GM12878 (cell line): ENCODE measurements around the gene HLA-B.

ENCODE experiments used
- ATF3 ChIP-seq: IDR thresholded peaks from 2 replicates; pipeline ENCODE4 v1.6.1; 2011; ENCODE audit warnings: low read depth, mild to moderate bottlenecking, low read length, moderate library complexity, borderline replicate concordance; ENCODE audit errors: extremely low read depth
- CEBPZ ChIP-seq: fragments of 150-350 bp; IDR thresholded peaks from 2 replicates; pipeline ENCODE4 v1.6.1; 2016; ENCODE audit warnings: low read depth, low read length
- CTCF ChIP-seq, 3 experiments: IDR thresholded peaks in 2 of 3; conservative IDR thresholded peaks in 1 of 3; 2 replicates each; pipeline ENCODE4 v1.5.1; 2011; ENCODE audit warnings: low read depth in 3 of 3, low read length in 3 of 3, mild to moderate bottlenecking in 3 of 3, control low read depth in 2 of 3, moderate library complexity in 2 of 3, inconsistent platforms in 1 of 3, mixed read lengths in 1 of 3; ENCODE audit not compliant: control insufficient read depth in 2 of 3, insufficient read depth in 1 of 3; ENCODE audit errors: extremely low read depth in 1 of 3
- DPF2 ChIP-seq: fragments of 450-650 bp; IDR thresholded peaks from 2 replicates; pipeline ENCODE4 v1.6.1; 2017; ENCODE audit warnings: mild to moderate bottlenecking
- ELK1 ChIP-seq: IDR thresholded peaks from 2 replicates; pipeline ENCODE4 v1.6.1; 2012; ENCODE audit warnings: low read depth, low read length, improper control_type of control experiment
- EZH2 ChIP-seq: IDR thresholded peaks from 2 replicates; pipeline ENCODE4 v1.6.1; 2012; ENCODE audit warnings: low read depth, mild to moderate bottlenecking, control low read depth, inconsistent platforms, low read length, borderline replicate concordance; ENCODE audit not compliant: control insufficient read depth
- FOS ChIP-seq: IDR thresholded peaks from 3 replicates; pipeline ENCODE4 v1.6.1; 2011; ENCODE audit warnings: borderline replicate concordance; ENCODE audit not compliant: insufficient read length; ENCODE audit errors: extremely low read depth
- POLR2A ChIP-seq: IDR thresholded peaks from 2 replicates; pipeline ENCODE4 v1.6.1; 2011; ENCODE audit warnings: low read depth, mild to moderate bottlenecking, low read length
- SMC3 ChIP-seq: IDR thresholded peaks from 2 replicates; pipeline ENCODE4 v1.6.1; 2011; ENCODE audit warnings: low read length, improper control_type of control experiment, borderline replicate concordance
- USF2 ChIP-seq: IDR thresholded peaks from 2 replicates; pipeline ENCODE4 v1.6.1; 2011; ENCODE audit warnings: low read depth, low read length, improper control_type of control experiment, borderline replicate concordance

GRCh38 chr6:31396422-31397152, 39.6 kb upstream of the HLA-B start:
- TF ChIP-seq CTCF (IDR thresholded peaks at IDR 0.05 in 2 of 3, conservative IDR thresholded peaks at IDR 0.05 in 1 of 3; ENCODE audit: control insufficient read depth in 2 of 3, extremely low read depth in 1 of 3, insufficient read depth in 1 of 3, low read depth in 3 of 3, low read length in 3 of 3) (peak; percentile 74 to 89 (median 86)), SMC3 (peak; percentile 74), CEBPZ (no peak), POLR2A (no peak), ATF3 (no peak), EZH2 (no peak), USF2 (no peak), FOS (no peak), DPF2 (no peak), ELK1 (no peak)
